SK-N-SH treated with all-trans-retinoic acid at 6 μM for 48 hours (cell line): ENCODE results near the gene BICC1.

Experiments
- ATAC-seq: fragments of 200-7000 bp; cut with Tn5 transposase; 3 replicates; pipeline ENCODE4 v1.9.1; 2020; ENCODE audit warnings: mild to moderate bottlenecking, moderate library complexity
- ARNTL ChIP-seq: fragments of 450-650 bp; formaldehyde crosslinking; IDR thresholded peaks from 2 replicates; pipeline ENCODE4 v1.5.0; 2020; ENCODE audit warnings: low read depth, mild to moderate bottlenecking, moderate library complexity, borderline replicate concordance
- BACH2 ChIP-seq: fragments of 250-450 bp; sonication (Bioruptor Pico); IDR thresholded peaks from 2 replicates; pipeline ENCODE4 v1.9.0; 2021; ENCODE audit warnings: mild to moderate bottlenecking, borderline replicate concordance
- CSDC2 ChIP-seq: fragments of 250-450 bp; sonication (Bioruptor Pico); IDR thresholded peaks from 2 replicates; pipeline ENCODE4 v1.5.0; 2020; ENCODE audit warnings: mild to moderate bottlenecking, moderate library complexity
- CSRNP3 ChIP-seq: fragments of 250-450 bp; sonication (Bioruptor Pico); IDR thresholded peaks from 2 replicates; pipeline ENCODE4 v1.5.1; 2021; ENCODE audit warnings: mild to moderate bottlenecking, moderate library complexity
- ESRRG ChIP-seq: fragments of 250-450 bp; sonication (Bioruptor Pico); IDR thresholded peaks from 2 replicates; pipeline ENCODE4 v1.6.1; 2021; ENCODE audit warnings: mild to moderate bottlenecking
- GLIS3 ChIP-seq: fragments of 250-450 bp; sonication (Bioruptor Pico); IDR thresholded peaks from 2 replicates; pipeline ENCODE4 v1.5.0; 2020; ENCODE audit warnings: mild to moderate bottlenecking, moderate library complexity
- ISL1 ChIP-seq: fragments of 250-450 bp; sonication (Bioruptor Pico); IDR thresholded peaks from 2 replicates; pipeline ENCODE4 v2.1.2; 2022; ENCODE audit warnings: mild to moderate bottlenecking, moderate library complexity
- OSR1 ChIP-seq: fragments of 250-450 bp; sonication (Bioruptor Pico); IDR thresholded peaks from 2 replicates; pipeline ENCODE4 v1.8.0; 2022; ENCODE audit warnings: moderate library complexity, mild to moderate bottlenecking, inconsistent platforms
- PATZ1 ChIP-seq: fragments of 250-450 bp; sonication (Bioruptor Pico); IDR thresholded peaks from 2 replicates; pipeline ENCODE4 v1.8.0; 2020; ENCODE audit warnings: mild to moderate bottlenecking, moderate library complexity, borderline replicate concordance
- POU6F1 ChIP-seq: fragments of 250-450 bp; sonication (Bioruptor Pico); IDR thresholded peaks from 2 replicates; pipeline ENCODE4 v1.8.0; 2021; ENCODE audit warnings: low read depth, mild to moderate bottlenecking, moderate library complexity, borderline replicate concordance
- PPARA ChIP-seq: fragments of 250-450 bp; sonication (Bioruptor Pico); IDR thresholded peaks from 2 replicates; pipeline ENCODE4 v1.5.0; 2020; ENCODE audit warnings: mild to moderate bottlenecking, borderline replicate concordance
- RARB ChIP-seq: fragments of 250-450 bp; sonication (Bioruptor Pico); IDR thresholded peaks from 2 replicates; pipeline ENCODE4 v1.8.0; 2021; ENCODE audit warnings: mild to moderate bottlenecking, moderate library complexity
- SNAI2 ChIP-seq: fragments of 250-450 bp; sonication (Bioruptor Pico); IDR thresholded peaks from 2 replicates; pipeline ENCODE4 v1.5.0; 2020; ENCODE audit warnings: mild to moderate bottlenecking, moderate library complexity
- TCF4 ChIP-seq: fragments of 250-450 bp; sonication (Bioruptor Pico); IDR thresholded peaks from 2 replicates; pipeline ENCODE4 v1.8.0; 2021; ENCODE audit warnings: mild to moderate bottlenecking, moderate library complexity, borderline replicate concordance
- TOX ChIP-seq: fragments of 250-450 bp; sonication (Bioruptor Pico); IDR thresholded peaks from 2 replicates; pipeline ENCODE4 v1.8.0; 2021; ENCODE audit warnings: mild to moderate bottlenecking, moderate library complexity, borderline replicate concordance
- ZC3H10 ChIP-seq: fragments of 250-450 bp; sonication (Bioruptor Pico); IDR thresholded peaks from 2 replicates; pipeline ENCODE4 v1.5.1; 2021; ENCODE audit warnings: mild to moderate bottlenecking, moderate library complexity
- ZFP3 ChIP-seq: fragments of 250-450 bp; sonication (Bioruptor Pico); IDR thresholded peaks from 2 replicates; pipeline ENCODE4 v1.5.0; 2020; ENCODE audit warnings: mild to moderate bottlenecking, moderate library complexity
- ZNF565 ChIP-seq: fragments of 450-650 bp; formaldehyde crosslinking; conservative IDR thresholded peaks from 2 replicates; pipeline ENCODE4 v1.5.0; 2020; ENCODE audit warnings: low read depth, mild to moderate bottlenecking, moderate library complexity
- ZNF70 ChIP-seq: fragments of 450-650 bp; formaldehyde crosslinking; IDR thresholded peaks from 2 replicates; pipeline ENCODE4 v1.5.0; 2020; ENCODE audit warnings: mild to moderate bottlenecking, moderate library complexity
- ZNF8 ChIP-seq: fragments of 450-650 bp; formaldehyde crosslinking; IDR thresholded peaks from 2 replicates; pipeline ENCODE4 v1.5.0; 2020; ENCODE audit warnings: mild to moderate bottlenecking, moderate library complexity

Gene BICC1

GRCh38 chr10:58824396-58824795 lies 311.7 kb downstream of the BICC1 start (continued):
- TF ChIP-seq CSRNP3 (CRISPR knock-in tag): no peak
- TF ChIP-seq, all 23 proteins: peak for 0

GRCh38 chr10:58826694-58827093 lies 314.0 kb downstream of the BICC1 start:
- TF ChIP-seq ZNF8 (no peak), ZFP3 (CRISPR knock-in tag) (no peak), CSDC2 (CRISPR knock-in tag) (no peak), ZC3H10 (CRISPR knock-in tag) (no peak), TOX (CRISPR knock-in tag) (no peak), ISL1 (CRISPR knock-in tag) (no peak), SNAI2 (no peak), OSR1 (no peak)
- no peak for ATAC-seq

GRCh38 chr10:58827381-58827780 lies 314.7 kb downstream of the BICC1 start:
- no peak for ATAC-seq
- no peak for TF ChIP-seq SNAI2
- no peak for TF ChIP-seq ZC3H10 (CRISPR knock-in tag)
- no peak for TF ChIP-seq ESRRG

GRCh38 chr10:58829839-58830238 lies 317.2 kb downstream of the BICC1 start:
- no peak for ATAC-seq
- no peak for TF ChIP-seq CSDC2 (CRISPR knock-in tag)
- TF ChIP-seq ESRRG: no peak
- no peak for TF ChIP-seq ZNF565 (CRISPR knock-in tag)
- TF ChIP-seq ZNF70: no peak
- no peak for TF ChIP-seq RARB (CRISPR knock-in tag)
- no peak for TF ChIP-seq ZC3H10 (CRISPR knock-in tag)

GRCh38 chr10:58830697-58831096 lies 318.0 kb downstream of the BICC1 start:
- peak; percentile 16; the same call in 1 of the 3 replicates for ATAC-seq
- TF ChIP-seq ZNF565 (CRISPR knock-in tag) (no peak), BACH2 (CRISPR knock-in tag) (no peak), GLIS3 (CRISPR knock-in tag) (no peak), ESRRG (no peak), PATZ1 (CRISPR knock-in tag) (no peak), TCF4 (CRISPR knock-in tag) (peak; percentile 48; the same call in 1 of the 2 replicates), TOX (CRISPR knock-in tag) (no peak), CSDC2 (CRISPR knock-in tag) (no peak), OSR1 (no peak), PPARA (CRISPR knock-in tag) (no peak), ARNTL (CRISPR knock-in tag) (no peak), ISL1 (CRISPR knock-in tag) (peak; percentile 39), ZNF8 (no peak), POU6F1 (no peak), SNAI2 (no peak), CSRNP3 (CRISPR knock-in tag) (no peak), ZNF70 (no peak)
